Fibroblast of the aortic adventitia (primary cell): Measurements from ENCODE around the gene PCYT1A. TPM values are rescaled to one million over a fixed set of nuclear protein-coding genes. Genes with fewer than 3 reads are reported as not detected.
"Not testable (repeated sequence)": the region's sequence is repeated elsewhere in the genome, so short reads cannot be mapped to it uniquely, and the experiment has no call there.

Experiments used
- DNase-seq: peaks from one replicate; pipeline ENCODE4 v3.0.0-alpha.2; 2010; ENCODE audit warnings: low read depth
- H3K4me3 ChIP-seq: 2 replicates; pipeline ENCODE4 v1.5.1; 2011; ENCODE audit warnings: low read depth, mild to moderate bottlenecking, control low read depth, low read length, moderate library complexity
- CTCF ChIP-seq: IDR thresholded peaks from 2 replicates; pipeline ENCODE4 v1.5.1; 2011; ENCODE audit warnings: mild to moderate bottlenecking, low read length, control low read depth, inconsistent platforms; ENCODE audit not compliant: insufficient read depth
- total RNA-seq: library from RNA; depleted of rRNA; stranded (reverse); fragments of >200 nt; gene quantifications from 2 replicates; pipeline ENCODE4 v1.2.3, GENCODE V29; 2012; ENCODE audit warnings: low replicate concordance

Gene PCYT1A
- total RNA-seq, 1 donor, result 80.8 TPM

- no peak overlapping the region for H3K4me3 ChIP-seq
- TF ChIP-seq CTCF, result no peak
- no peak for DNase-seq
These were observed 28.3 kb upstream of the PCYT1A start for GRCh38 chr3:196315821-196316220.

GRCh38 chr3:196314597-196314996 lies 27.1 kb upstream of the PCYT1A start:
- no peak for TF ChIP-seq CTCF
- no peak for DNase-seq
- H3K4me3 ChIP-seq, result no peak overlapping the region

- H3K4me3 ChIP-seq, result not testable (repeated sequence)
These were observed 26.6 kb upstream of the PCYT1A start for GRCh38 chr3:196314086-196314485.

GRCh38 chr3:196302960-196303359 lies 15.4 kb upstream of the PCYT1A start:
- not testable (repeated sequence) for H3K4me3 ChIP-seq, DNase-seq

More at GRCh38 chr3:196314086-196314485, 26.6 kb upstream of the PCYT1A start:
- DNase-seq, result not testable (repeated sequence)

GRCh38 chr3:196302551-196302950 lies 15.0 kb upstream of the PCYT1A start:
- not testable (repeated sequence) for DNase-seq

GRCh38 chr3:196298521-196298920 lies 11.0 kb upstream of the PCYT1A start:
- no peak overlapping the region for H3K4me3 ChIP-seq
- TF ChIP-seq CTCF, result no peak
- DNase-seq, result no peak

More at GRCh38 chr3:196302551-196302950, 15.0 kb upstream of the PCYT1A start:
- not testable (repeated sequence) for H3K4me3 ChIP-seq

GRCh38 chr3:196292286-196292923 lies 4.9 kb upstream of the PCYT1A start:
- TF ChIP-seq CTCF, result no peak
- H3K4me3 ChIP-seq, result no peak overlapping the region
- DNase-seq, result no peak

GRCh38 chr3:196288141-196288460 lies 575 bp upstream of the PCYT1A start:
- no peak for TF ChIP-seq CTCF
- H3K4me3 ChIP-seq, result peak overlapping the region; percentile 100

More at GRCh38 chr3:196288141-196288460, 575 bp upstream of the PCYT1A start:
- DNase-seq, result peak; percentile 67
